Measurements from ENCODE around the gene ATP6V0B.

The ATP6V0B gene

DNA sequence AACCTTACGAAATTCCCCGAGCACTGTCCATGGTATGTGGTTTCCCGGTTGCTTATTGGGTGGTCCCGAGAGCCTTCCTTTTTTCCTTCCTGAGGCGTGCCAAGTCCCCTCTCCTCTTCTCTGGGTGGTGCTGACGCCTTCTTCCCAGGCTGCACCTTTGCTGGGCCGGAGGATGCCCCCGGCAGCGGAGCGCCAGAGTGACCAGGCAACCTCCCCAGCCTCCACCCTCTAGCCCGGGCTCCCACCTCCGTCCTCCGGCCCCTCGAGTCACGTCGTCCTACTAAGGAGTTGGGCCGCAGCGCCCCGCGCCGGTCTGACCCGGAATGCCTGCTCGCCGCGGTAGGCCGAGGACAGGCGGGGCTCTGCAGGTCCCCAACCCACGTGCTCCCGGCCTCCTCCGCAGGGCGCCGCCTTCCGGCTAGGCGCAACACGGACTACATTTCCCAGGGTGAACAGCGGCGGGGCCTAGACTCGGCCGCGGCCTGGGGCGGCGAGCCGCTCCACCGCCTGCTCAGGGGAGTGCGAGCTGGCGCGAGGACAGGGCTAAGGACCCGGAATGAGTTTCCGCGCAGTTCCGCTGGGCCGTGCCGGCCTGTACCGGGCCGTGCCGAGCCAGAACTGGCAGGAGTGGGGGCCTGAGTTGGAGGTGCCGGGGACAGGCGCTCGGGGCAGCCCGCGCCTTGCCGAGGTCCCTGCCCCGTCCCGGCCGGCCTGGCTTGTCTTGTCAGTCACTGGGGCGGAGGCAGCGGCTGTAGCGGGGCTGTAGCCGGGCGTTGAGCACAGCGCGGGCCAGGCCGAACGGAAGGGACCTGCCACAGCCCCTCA, 28.3 kb upstream of the ATP6V0B start, which contains the start of gene IPO13:
Gene IPO13 (plus strand): TSS at position 715 of the 825 bp plus-strand sequence. CDS start 651 bp downstream, outside the sequence.
- DNase-seq (ENCODE audit: low spot score) = peak; percentile 94

DNA sequence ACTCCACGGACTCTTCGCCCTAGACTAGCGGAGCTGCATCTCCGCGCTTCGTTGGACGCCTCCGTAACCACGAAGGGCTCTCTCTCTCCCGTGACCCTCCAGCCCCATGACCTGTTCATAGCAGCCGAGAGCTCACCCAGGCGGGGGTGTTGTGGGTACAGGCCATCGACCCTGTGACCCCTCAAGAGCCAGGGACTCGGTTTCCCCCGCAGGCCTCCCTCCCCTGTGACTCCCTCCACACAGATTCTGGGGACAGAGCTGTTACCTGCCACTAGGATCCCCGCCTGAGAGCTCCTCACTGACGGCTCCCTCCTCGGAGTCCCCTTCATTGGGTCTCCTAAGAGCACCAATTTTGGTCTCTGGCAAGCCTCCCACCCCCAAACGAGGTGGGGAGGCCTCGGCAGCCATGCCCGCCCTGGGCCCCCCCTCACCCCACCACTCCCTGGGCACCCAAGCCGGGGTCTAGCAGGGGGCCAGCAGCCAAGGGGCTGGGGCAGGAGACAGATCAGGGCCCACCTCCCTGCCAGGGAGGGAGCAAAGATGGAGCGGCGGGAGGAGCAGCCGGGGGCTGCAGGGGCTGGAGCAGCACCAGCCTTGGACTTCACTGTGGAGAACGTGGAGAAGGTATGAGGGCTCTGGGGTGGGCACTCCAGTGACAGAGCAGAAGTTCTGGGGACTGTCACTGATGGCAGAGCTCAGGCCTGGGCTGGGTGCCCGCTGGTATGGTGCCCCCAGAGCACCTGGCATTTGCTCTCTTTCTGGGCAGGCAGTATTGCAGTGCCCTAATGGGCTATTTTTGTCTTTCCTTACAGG, 27.5 kb upstream of the ATP6V0B start:
- DNase-seq (ENCODE audit: low spot score) = no peak

DNA sequence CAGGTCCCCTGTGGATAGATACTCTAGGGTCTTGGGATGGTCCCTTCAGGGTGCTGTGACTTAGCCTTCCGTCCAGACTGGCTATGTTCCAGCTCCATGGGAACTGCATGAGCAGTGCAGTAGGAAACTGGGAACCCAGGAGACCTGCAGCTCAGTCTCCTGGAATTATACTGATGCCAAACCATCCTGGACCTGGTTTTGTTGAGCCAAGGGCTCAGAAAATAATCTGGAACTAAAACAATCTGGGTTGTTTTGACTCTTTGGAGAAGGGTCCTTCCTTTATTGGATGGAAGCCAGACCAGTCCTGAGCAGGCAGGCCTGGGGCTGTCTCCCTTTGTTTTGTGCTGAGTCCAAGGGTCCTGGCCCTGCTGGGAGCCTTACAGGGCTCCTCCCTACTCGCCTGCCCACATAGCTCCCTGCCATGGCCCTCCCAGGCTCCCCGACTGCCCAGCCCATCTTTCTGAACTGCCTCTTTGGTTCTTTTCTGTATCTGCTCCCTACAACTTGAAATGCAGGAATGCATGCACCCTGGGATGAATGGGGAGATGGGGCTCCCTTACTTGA, 26.8 kb upstream of the ATP6V0B start:
- no peak for DNase-seq (ENCODE audit: low spot score)

- DNase-seq (ENCODE audit: low spot score) = no peak
Measured at GRCh38 chr1:43949678-43950077, 25.1 kb upstream of the ATP6V0B start.

- DNase-seq (ENCODE audit: low spot score) = no peak
Measured at GRCh38 chr1:43951021-43951985, 23.5 kb upstream of the ATP6V0B start.

DNA sequence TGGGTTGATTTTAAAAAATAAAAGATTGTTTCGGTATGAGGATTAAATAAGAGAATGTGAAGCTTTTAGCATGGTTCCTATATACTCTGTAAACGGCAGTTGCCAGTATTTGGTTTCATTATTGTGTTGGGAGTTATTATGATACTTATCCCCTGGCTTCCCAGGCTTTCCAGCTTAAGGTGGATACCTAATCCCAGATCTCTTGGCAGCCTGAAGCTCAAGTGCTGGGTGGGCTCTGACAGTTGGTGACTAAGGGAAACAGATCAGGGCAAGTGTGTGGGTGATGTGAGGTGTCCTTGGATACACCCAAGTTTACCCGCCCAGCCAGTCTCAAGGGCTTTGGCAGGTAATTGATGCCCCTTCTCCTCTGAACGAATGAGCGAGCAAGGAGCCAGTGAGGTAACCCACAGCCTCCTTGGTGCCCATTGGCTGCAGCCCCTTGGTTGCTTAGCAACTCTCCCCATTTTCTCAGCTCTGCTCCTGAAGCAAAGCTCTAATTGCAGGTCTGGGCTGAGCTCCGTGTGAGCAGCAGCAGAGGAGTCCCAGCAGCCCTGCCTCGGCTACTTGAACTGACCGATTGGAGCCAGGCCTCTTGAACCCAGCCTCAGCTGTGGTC, 21.9 kb upstream of the ATP6V0B start:
- no peak for DNase-seq (ENCODE audit: low spot score)

DNA sequence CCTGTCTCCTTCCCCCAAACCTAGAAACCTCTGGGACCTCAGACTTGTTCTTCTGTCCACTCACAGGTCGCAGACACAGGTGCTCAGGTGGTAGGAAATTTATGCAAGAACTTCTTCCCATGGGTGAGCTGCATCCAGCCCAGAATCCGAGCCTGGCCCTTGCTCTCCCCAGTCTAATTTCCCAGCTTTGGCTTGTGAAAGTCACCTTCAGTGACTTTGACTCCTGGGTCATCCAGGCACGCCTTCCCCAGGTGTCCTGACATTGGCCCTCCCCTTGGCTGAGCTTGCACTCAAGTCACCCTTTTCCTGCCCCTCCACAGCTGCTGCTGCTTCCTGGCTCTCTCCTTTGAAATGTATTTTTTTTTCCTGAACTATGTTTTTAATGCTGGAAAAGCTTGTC, 21.4 kb upstream of the ATP6V0B start:
- DNase-seq (ENCODE audit: low spot score) = no peak

DNA sequence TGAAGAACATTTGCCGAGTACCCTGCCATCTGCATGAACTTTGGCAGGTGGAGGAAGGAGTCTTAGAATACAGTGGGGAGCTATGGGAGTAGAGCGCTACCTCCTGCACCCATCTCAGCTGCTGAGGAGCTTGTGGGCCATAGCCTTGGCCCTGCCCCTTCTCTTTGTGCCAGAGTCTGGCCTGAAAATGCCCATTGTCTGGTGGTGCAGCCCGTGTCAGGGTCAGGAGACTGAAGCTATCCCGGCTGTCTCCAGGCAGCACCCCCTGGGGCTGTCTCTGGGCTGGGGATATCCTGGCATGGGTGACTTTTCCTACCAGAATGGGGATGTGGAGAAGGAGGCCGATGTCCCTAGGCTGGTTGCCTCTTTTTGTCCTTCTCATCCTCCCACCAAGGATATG, 20.7 kb upstream of the ATP6V0B start:
- no peak for DNase-seq (ENCODE audit: low spot score)

DNA sequence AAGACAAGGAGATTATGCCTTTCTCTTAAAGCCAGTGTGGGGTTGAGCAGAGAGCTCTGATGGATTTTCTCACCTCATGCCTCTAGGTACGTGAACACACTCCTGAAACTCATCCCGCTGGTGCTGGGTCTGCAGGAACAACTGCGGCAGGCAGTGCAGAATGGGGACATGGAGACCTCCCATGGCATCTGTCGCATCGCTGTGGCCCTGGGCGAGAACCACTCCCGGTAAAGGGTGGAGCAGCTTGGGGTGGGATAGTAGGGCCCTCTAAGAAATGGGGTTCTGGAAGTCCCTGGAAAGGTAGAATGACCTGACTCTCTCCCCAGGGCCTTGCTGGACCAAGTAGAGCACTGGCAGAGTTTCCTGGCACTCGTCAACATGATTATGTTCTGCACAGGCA, 18.5 kb upstream of the ATP6V0B start:
- DNase-seq (ENCODE audit: low spot score) = no peak

DNA sequence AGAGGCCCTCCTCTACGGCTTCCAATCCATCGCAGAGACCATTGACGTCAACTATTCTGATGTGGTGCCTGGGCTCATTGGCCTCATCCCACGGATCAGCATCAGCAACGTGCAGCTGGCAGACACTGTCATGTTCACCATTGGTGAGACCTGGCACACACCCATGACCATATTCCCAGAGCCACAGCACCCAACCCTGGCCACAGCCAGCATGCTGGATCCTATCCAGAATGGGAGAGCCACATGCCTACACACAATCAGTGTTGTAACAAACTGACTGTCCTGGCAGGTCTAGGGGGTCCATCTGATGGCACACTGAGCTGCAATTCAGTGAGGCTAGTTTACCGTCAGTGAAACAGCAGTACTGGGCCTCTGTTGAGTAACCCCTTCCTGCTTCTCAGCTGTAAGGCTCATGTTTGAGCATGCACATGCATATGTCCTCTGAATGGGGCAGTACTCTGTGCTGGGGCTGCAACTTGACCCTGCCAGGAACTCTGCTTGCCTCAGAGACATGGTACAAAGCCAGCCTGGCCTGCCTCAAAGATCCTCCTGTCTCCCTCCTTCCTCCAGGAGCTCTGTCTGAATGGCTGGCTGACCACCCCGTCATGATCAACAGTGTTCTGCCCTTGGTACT, 17.2 kb upstream of the ATP6V0B start:
- no peak for DNase-seq (ENCODE audit: low spot score)

GRCh38 chr1:43958351-43959255, 16.2 kb upstream of the ATP6V0B start:
- DNase-seq (ENCODE audit: low spot score) = no peak

GRCh38 chr1:43960798-43961197, 14.0 kb upstream of the ATP6V0B start:
- no peak for DNase-seq (ENCODE audit: low spot score)

- no peak for DNase-seq (ENCODE audit: low spot score)
Measured at GRCh38 chr1:43961692-43962091, 13.1 kb upstream of the ATP6V0B start.

DNA sequence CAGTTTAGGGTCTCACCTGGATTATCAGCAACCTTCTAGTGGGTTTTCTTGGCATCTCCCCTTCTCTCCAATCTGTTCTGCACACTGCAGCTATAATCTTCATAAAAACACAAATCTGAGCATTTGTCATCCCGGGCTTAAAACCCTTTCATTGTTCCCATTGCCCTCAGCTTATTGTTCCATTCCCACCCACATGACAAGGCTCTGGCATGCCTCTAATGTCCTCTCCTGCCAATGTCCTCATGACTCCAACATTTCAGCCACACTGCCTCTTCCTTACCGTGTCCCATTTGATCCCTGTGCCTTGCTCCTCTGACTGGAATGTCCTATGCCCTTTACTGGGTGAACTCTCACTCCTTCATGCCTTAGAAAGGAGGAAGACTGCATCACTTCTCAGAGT, 12.4 kb upstream of the ATP6V0B start:
- DNase-seq (ENCODE audit: low spot score) = no peak

GRCh38 chr1:43963006-43963405, 11.8 kb upstream of the ATP6V0B start:
- DNase-seq (ENCODE audit: low spot score) = no peak

DNA sequence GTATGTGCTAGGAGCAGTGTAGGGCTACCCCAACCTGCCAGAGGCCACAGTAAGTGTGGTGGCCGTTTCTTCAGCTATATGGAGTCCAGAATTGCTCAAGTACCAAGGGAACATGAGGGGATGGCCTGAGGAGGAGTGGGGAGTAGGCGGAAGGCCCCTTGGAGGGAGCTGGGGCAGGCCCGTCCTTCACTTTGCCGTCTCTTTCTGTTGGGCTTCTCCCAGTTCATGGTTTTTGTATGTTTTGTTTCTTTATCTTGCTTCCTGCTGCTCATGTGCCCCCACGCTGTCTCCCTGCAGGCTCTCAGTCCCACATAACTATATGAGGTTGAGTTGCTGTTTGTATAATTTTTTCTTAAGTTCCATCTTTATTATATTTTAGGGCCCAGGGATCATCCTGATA, 10.9 kb upstream of the ATP6V0B start:
- no peak for DNase-seq (ENCODE audit: low spot score)

- no peak for DNase-seq (ENCODE audit: low spot score)
Measured at GRCh38 chr1:43965316-43965715, 9.4 kb upstream of the ATP6V0B start.

GRCh38 chr1:43968348-43968948, 6.3 kb upstream of the ATP6V0B start:
- DNase-seq (ENCODE audit: low spot score) = no peak

DNA sequence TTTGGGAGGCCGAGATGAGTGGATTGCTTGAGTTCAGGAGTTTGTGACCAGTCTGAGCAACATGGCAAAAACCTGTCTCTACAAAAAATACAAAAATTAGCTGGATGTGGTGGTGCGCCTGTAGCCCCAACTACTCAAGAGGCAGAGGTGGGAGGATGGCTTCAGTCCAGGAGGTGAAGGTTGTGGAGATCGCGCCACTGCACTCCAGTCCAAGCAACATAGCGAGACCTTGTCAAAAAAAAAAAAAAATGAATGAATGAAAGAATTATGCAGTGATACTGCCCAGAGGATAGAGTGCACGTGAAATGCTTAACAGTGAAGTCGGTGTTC, 5.4 kb upstream of the ATP6V0B start:
- no peak for DNase-seq (ENCODE audit: low spot score)

Measured in CD4-positive, alpha-beta T cell treated with Interleukin-6 at 100 ng/mL for 8 hours (primary cell).